ENCODE results near the gene CTNNBIP1.

- TF ChIP-seq EGR1 (IDR thresholded peaks at IDR 0.05), result no peak
- TF ChIP-seq YY1 (IDR thresholded peaks at IDR 0.05; ENCODE audit: low read depth), result no peak
- TF ChIP-seq TEAD4 (IDR thresholded peaks at IDR 0.05), result no peak
- TF ChIP-seq, protein P1, sequence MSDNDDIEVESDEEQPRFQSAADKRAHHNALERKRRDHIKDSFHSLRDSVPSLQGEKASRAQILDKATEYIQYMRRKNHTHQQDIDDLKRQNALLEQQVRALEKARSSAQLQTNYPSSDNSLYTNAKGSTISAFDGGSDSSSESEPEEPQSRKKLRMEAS (IDR thresholded peaks at IDR 0.05), result no peak
- no peak for TF ChIP-seq ZBTB7A (IDR thresholded peaks at IDR 0.05; ENCODE audit: low read depth)
- no peak for TF ChIP-seq REST (IDR thresholded peaks at IDR 0.05; ENCODE audit: low read depth)
- no peak for TF ChIP-seq EP300 (IDR thresholded peaks at IDR 0.05; ENCODE audit: borderline replicate concordance)
Observed at GRCh38 chr1:9820521-9820920, 89.5 kb downstream of the CTNNBIP1 start.
